HEK293 (cell line): ENCODE results near the gene TRAF7.

Experiments
- CTCF ChIP-seq: fragments of 450-650 bp; formaldehyde crosslinking; IDR thresholded peaks from 2 replicates; pipeline ENCODE4 v1.5.1; 2016; ENCODE audit warnings: missing biosample characterization, missing genetic modification characterization
- OVOL3 ChIP-seq: fragments of 450-650 bp; formaldehyde crosslinking; IDR thresholded peaks from 2 replicates; pipeline ENCODE4 v1.5.1; 2016; ENCODE audit warnings: missing biosample characterization, missing genetic modification characterization
- ZNF114 ChIP-seq: fragments of 450-650 bp; formaldehyde crosslinking; IDR thresholded peaks from 2 replicates; pipeline ENCODE4 v1.5.0; 2017; ENCODE audit warnings: missing biosample characterization, missing genetic modification characterization
- ZNF311 ChIP-seq: fragments of 450-650 bp; formaldehyde crosslinking; IDR thresholded peaks from 2 replicates; pipeline ENCODE4 v1.5.1; 2017; ENCODE audit warnings: missing biosample characterization, missing genetic modification characterization, borderline replicate concordance
- ZNF561 ChIP-seq: fragments of 450-650 bp; IDR thresholded peaks from 2 replicates; pipeline ENCODE4 v1.5.1; 2018; ENCODE audit warnings: missing biosample characterization, missing genetic modification characterization, borderline replicate concordance
- ZNF747 ChIP-seq: fragments of 450-650 bp; formaldehyde crosslinking; IDR thresholded peaks from 2 replicates; pipeline ENCODE4 v1.5.1; 2016; ENCODE audit warnings: missing biosample characterization, missing genetic modification characterization
- ZNF776 ChIP-seq: fragments of 450-650 bp; formaldehyde crosslinking; IDR thresholded peaks from 2 replicates; pipeline ENCODE4 v1.5.0; 2017; ENCODE audit warnings: missing biosample characterization, missing genetic modification characterization, borderline replicate concordance
- TF ChIP-seq, protein P1 (sequence below): fragments of 450-650 bp; formaldehyde crosslinking; IDR thresholded peaks from 2 replicates; pipeline ENCODE4 v1.5.1; 2016; ENCODE audit warnings: missing biosample characterization, missing genetic modification characterization

DNA sequence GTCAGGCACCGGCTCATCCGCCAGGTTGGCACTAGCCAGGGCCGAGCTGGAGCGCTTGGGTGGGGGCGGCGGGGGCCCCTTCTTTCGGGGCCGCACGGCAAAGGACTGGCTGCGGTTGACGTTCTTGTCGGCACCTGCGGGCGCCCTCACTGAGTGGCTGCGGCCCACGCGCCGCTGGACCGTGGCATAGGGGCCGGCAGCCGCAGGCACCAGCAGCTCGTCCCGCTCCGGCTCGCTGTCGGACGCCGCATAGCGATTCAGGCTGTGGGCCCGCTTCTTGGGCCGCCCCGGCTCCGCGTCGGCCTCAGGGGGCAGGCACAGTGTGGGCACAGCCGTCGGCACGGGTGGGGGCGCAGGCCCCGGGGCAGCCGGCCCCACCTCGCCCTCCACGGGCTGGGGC is 24.9 kb downstream of the TRAF7 start:
- TF ChIP-seq ZNF114 (tag by site-specific recombination) = no peak
- no peak for TF ChIP-seq ZNF776 (tag by site-specific recombination)
- TF ChIP-seq OVOL3 (tag by site-specific recombination) = no peak
- no peak for TF ChIP-seq ZNF747 (tag by site-specific recombination)
- no peak for TF ChIP-seq CTCF (tag by site-specific recombination)
- no peak for TF ChIP-seq ZNF561
- TF ChIP-seq, protein P1, sequence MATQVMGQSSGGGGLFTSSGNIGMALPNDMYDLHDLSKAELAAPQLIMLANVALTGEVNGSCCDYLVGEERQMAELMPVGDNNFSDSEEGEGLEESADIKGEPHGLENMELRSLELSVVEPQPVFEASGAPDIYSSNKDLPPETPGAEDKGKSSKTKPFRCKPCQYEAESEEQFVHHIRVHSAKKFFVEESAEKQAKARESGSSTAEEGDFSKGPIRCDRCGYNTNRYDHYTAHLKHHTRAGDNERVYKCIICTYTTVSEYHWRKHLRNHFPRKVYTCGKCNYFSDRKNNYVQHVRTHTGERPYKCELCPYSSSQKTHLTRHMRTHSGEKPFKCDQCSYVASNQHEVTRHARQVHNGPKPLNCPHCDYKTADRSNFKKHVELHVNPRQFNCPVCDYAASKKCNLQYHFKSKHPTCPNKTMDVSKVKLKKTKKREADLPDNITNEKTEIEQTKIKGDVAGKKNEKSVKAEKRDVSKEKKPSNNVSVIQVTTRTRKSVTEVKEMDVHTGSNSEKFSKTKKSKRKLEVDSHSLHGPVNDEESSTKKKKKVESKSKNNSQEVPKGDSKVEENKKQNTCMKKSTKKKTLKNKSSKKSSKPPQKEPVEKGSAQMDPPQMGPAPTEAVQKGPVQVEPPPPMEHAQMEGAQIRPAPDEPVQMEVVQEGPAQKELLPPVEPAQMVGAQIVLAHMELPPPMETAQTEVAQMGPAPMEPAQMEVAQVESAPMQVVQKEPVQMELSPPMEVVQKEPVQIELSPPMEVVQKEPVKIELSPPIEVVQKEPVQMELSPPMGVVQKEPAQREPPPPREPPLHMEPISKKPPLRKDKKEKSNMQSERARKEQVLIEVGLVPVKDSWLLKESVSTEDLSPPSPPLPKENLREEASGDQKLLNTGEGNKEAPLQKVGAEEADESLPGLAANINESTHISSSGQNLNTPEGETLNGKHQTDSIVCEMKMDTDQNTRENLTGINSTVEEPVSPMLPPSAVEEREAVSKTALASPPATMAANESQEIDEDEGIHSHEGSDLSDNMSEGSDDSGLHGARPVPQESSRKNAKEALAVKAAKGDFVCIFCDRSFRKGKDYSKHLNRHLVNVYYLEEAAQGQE = no peak
- TF ChIP-seq ZNF311 (tag by site-specific recombination) = no peak
